NCI-H748 (cell line): ENCODE measurements around the gene AHRR.

Experiments used
- DNase-seq: peaks from one replicate; lab custom pipeline; 2025; ENCODE audit not compliant: unreplicated experiment; lab: John Stamatoyannopoulos, UW

The AHRR gene

DNA sequence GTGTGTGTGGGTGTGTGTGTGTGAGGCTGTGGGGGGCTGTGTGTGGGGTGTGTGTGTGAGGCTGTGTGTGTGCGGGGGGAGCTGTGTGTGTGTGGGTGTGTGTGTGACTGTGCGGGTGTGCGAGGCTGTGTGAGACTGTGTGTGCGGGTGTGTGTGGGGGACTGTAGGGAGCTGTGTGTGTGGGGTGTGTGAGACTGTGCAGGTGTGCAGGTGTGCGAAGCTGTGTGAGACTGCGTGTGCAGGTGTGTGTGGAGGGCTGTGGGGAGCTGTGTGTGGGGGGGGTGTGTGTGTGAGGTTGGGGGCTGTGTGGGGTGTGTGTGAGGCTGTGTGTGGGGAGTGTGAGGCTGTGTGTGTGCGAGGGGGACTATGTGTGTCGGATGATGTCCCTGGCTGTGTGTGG, 23.2 kb downstream of the AHRR start:
- no peak for DNase-seq

DNA sequence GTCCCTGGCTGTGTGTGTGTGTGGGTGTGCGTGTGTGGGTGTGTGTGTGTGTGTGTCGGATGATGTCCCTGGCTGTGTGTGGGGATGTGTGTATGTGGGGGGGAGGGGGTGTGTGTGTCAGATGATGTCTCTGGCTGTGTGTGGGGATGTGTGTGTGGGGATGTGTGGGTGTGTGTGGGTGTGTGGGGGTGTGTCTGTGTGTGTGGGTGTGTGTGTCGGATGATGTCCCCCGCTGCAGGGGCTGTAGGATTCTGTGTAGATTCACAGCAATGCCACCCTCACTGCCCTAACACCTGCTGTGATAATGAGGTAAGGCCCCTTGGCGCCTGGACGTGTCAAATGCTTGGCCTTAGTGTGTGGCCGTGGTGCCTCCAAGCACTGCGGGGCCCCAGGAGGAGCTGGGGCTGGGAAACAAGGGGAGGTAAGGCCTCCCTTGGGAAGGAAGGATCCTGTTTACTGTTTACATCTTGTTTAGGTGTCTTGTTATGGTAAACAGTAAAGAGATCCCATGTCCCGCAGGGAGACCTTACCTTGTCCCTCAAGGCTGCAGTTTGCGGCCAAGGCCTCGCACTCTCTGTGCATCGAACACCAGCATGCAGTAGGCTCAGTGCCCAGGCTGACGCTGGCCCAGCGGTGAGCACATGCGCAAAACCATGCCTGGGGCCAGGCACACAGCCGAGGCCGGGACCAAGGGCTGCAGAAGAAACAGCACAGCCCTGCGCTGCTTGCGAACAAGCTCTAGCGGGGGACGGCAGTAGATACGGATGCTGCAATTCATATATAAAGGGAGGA, 24.1 kb downstream of the AHRR start:
- DNase-seq, result no peak

DNA sequence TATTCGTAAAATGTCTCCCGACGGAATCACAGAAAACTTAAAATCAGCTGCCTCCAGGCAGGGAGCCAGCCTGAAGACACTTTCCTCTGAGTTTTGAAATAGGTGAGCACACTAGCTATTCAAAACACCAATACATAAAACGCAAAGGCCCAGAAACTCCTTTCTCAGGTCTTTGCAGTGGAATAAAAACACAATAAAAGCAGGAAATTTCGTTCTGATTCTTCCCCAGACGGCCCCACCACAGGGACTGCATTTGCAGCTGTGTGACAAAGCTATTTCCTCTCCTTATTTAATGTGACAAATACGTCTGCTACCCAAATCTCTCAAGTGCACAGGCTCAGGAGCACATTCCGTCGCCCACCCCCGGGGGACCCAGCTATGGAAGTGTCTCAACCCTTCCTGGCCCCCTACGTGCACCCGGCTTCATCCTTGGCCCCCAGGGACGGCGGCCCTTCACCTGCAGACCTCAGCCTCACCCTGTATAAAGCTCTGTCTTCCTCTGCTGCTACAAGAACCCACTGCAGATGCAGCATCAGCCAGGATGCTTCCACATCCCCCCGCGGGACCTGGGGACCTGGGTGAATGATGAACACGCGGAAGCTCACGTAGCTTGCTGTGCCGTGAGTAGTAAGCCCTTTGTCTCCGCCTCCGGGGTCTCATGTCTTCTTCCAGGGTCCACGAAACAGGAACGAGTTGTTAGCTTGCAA, 24.9 kb downstream of the AHRR start:
- DNase-seq, result no peak

DNA sequence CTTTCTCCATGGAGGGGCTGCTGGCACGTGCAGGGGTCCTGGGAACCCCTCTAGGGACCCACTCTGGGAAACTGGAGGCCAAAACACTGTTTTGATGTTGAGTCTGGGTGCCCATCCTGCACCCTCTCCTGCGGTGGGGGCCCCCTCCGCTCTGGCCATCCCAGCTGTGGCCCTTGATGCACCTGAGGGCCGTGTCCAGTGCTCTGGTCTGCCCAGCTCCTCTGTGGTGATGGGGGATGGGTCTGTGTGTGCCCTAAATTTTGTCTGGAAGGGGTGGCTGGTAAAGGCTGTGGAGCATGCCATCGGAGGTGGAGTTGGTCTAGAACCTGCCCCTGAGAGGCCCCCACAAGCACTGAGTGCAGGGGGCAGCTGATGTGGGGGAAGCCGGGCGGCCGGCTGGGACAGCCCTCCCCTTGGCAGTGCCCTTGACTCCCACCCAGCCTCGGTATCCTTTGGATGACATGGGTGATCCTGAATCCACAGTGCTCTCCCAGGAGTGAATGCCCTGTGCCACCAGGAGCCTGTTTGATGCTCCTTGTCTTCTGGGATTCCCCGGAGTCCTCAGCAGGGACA, 26.3 kb downstream of the AHRR start:
- no peak for DNase-seq

DNA sequence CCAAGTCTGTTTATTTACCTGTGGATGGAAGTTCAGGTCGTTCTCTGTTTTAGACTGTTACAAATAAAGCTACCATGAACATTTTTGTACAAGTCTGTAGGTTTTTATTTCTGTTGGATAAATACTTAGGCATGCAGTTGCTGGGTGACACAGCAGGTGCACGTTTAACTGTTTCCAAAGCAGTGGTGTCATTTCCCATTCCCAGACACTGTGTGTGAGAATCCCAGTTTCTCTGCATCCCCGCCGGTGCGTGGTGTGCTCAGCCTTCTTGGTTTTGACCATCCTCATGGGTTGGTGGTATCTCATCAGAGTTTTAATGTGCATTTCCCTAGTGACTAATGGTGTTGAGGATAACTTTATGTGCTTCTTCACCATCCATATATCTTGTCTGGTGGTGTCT, 27.2 kb downstream of the AHRR start:
- DNase-seq, result no peak

DNA sequence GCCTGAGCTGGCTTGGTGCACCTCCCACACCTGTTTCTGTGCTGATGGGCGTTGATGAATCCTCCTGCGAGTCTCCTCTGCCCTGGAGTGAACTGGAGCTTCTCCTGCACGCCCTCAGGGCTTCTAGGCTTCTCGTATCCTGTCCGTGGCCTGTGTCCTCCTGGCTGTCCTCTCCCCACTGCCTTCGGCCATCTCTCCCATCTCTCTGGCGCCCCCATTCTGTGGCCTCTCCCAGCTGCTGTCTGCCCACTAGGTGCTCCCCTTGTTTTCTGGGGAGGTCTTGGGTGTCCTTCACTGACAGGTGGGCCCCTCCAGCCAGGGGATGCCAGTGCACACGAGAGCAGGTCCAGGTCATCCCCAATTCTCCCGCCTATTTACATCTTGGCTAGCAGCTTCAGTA, 28.8 kb downstream of the AHRR start:
- peak; percentile 36 for DNase-seq

DNA sequence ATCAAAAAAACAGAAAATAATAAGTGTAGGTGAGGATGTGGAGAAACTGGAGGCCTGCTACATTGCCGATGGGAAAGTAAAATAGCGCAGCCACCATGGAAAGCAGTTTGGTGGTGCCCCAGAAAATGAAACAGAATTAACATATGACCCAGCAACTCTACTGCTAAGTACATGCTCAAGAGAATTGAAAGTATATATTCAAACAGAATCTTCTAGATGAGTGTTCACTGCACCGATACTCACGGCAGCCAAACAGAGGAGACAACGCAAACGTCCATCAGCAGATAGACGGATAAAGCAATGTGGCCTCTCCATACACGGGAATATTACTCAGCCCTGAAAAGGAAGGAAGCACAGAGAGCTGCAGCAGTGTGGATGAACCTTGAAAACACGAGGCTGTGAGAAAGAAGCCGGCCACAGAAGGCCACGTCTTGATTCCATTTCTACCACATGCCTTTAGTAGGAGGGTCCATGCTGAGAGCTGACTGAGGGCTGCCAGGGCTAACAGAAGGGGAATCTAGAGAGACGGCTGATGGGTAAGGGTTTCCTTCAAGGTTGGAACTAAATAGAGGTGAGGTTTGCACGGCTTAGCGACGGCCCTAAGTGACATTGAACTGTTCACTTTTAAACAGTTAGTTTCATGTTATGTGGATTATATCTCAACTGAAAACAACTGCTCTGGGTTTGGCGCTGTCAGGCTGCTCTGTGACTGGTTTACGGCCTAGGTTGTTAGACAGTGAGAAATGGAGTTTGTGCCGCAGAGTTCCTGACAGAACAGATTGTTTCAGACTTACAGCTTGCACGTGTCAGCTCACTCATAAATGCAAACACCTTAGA, 29.8 kb downstream of the AHRR start:
- DNase-seq, result no peak

DNA sequence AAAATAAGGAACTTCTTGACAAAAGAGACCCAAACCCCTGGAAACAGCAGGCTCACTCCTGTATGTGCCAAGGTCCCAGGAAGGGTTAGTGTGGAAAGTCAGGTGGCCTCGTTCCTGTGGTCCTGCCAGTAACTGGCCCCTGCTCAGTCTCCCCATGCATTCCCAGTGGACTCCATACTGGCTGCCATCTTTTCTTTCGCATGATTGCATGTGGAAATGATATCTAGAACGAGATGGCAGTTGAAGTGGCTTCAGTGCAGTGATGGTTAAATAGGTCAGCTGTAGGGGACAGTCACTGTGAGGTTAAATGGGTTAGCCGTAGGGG, 30.4 kb downstream of the AHRR start:
- no peak for DNase-seq

DNA sequence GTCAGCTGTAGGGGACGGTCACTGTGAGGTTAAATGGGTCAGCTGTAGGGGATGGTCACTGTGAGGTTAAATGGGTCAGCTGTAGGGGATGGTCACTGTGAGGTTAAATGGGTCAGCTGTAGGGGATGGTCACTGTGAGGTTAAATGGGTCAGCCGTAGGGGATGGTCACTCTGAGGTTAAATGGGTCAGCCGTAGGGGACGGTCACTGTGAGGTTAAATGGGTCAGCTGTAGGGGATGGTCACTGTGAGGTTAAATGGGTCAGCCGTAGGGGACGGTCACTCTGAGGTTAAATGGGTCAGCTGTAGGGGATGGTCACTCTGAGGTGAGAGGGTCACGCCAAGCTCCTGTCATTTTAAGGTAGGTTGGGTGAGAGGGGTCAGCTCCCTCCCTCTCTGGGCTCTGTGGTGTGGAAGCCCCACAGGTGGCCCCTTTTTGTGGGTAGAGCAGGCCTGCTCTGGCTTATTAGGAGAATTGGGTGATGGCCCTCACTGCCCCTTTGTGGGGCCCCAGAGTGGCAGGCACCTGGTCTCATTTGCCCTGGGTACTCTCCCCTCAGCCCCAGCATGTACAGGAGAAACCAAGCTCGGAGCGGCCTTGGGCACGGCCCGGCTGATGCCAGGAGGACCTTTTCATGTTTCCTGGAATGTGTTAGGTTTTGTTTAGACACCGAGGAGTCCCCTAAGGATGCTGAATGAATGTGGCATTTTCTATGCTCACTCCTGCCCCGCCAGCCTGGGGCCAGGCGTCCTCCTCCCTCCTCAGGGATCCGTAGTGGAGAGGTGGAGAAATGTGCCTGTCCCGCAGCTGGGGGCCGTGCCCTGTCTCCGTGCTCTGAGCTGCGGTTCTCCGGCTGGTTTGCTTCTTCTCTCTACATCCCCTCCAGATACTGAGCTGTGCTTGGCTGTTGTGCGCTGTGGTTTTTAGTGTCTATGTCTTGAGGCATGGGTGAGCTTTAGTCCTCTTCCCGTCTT, 31.4 kb downstream of the AHRR start:
- no peak for DNase-seq

DNA sequence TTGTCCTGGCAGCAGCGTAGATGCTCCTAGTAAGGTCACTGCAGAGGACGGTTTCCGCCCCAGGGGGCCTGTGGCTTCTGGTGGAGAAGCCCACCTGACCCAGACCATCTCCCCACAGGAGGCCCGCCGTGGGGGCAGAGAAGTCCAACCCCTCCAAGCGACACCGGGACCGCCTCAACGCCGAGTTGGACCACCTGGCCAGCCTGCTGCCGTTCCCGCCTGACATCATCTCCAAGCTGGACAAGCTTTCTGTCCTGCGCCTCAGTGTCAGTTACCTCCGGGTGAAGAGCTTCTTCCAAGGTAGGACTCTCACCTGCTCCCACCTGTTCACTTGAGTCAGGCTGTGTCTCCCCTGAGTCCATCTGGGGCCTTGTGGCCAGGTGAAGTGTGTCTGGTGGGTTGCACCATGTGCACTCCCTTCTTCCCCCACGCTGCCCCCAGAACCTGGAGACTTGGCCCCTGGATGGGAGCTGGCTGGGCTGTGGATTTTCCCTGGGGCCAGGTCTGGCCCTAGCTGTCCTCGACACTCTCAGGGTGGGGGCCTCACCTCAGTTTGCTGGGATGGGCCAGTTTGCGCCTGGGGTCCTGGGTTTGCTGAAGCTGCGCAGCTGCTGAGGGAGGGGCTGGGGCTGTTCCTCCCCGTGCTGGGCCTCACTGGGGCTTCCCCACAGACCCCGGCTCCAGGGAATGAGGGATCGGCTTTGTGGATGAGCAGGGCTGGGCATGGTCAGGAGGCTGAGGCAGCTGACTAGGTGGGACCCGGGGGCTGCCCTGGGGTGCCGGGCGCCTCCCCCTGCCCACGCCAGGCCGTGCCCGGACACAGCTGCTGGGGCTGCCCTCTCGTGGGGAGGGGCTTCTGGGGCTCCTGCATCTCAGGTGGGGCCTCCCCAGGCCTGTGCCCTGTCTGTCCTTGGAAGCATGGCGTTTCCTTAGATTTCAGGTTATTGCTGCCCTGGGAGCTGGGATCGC, 32.4 kb downstream of the AHRR start:
- no peak for DNase-seq

DNA sequence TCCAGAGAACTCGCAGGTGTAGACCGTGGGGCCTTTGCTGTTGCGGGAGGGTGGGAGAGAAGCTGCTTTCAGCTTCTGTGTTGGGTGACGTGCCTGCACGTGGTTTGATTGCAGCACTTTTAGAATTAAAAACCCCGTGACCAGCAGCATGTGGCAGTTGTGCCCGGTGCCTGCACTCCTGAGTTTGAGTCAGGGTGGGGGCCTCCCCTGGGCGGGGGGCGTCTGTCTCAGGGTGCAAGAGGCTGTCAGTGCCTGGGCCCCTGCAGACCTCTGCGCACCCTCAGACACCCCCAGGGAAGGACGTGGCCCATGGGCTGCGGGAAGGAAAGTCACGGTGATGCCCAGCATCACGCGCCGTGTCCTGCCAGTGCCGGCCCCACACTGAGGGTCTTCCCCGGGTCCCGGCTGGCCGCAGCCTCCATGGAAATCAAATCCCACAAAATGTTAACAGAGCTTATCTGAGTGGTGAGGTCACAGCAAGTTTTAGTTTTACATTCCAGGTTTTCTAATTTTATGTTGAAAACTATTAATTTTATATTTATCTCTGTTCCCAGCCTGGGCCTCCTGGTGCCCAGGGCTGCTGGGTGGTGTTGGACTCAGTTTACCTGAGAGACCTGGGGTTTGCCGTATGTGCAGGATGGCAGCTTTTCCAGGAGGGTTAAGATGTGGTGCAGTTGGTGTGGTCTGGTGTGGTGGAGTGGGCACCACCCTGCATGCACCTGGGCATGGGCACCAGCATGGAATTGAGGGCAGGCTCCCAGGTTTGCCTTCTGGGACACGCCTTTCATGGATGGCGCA, 33.3 kb downstream of the AHRR start:
- no peak for DNase-seq

DNA sequence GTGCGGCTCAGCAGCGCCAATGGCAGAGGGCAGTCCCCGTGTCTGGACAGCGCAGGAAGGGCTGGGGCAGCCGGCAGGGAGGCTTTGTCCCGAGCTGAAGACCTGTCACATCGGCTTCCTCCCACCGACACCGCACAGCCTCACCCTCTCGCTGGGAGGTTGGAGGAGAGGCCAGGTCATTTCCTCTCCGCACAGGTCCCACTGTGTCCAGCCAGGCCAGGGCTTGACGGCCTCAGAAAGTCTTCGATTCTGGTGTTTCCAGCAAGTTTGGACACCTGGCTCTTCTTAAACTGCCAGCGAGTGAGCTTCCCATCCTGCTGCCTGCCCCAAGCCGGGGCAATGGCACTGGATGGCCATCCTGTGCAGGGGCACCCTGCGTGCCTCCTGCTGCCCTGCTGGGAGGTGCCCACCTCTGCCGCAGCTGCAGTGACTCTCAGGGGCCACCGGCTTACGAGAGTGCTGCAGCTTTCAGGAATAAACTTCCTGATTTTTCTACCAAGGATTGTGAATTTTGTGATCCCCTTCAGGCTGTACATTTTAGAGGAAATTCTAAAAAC, 33.9 kb downstream of the AHRR start:
- DNase-seq, result no peak

DNA sequence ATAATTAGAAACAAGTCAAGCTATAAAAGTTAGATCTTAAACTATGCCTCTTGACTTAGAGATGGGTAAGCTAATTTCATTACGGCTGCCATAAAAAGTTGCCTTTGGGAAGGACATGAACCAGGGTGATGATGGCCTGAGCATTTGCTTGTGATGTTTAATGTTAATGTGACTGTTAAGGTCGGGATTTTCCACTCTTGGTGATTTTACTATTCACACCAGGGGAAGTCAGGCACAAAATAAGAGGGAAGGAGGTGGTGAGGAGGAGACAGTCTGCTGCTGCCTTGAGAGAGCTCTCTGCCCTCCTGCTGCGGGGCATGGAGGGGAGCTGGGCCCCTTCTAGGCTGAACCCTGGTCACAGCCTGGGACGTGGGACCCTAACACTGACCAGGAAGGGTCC, 34.4 kb downstream of the AHRR start:
- no peak for DNase-seq

DNA sequence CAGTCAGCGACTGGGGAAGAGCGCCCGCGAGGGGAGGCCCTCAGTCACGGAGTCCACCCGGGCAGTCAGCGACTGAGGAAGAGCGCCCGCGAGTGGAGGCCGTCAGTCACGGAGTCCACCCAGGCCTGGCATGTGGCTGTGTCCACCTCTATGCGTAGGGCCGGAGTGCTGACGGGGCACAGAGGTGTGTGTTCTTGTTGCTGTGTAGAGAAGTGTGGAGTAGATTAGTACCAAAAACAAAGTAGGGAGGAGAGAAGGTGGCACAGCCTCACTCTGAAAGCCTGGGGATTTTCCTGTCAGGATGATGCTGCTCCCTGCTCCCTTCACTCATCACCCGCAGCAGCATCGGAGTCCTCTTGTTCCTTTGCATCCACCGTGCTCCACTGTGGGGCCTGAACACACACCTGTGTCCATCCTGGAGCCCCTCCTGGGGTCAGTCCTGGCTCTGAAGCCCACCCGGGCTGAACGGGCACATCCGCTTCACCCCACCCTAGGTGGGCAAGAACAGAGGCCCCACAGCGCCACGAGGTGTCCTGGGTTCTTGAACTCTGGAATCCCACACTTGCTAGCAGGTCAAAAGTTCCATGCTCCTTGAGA, 37.9 kb downstream of the AHRR start:
- no peak for DNase-seq

DNA sequence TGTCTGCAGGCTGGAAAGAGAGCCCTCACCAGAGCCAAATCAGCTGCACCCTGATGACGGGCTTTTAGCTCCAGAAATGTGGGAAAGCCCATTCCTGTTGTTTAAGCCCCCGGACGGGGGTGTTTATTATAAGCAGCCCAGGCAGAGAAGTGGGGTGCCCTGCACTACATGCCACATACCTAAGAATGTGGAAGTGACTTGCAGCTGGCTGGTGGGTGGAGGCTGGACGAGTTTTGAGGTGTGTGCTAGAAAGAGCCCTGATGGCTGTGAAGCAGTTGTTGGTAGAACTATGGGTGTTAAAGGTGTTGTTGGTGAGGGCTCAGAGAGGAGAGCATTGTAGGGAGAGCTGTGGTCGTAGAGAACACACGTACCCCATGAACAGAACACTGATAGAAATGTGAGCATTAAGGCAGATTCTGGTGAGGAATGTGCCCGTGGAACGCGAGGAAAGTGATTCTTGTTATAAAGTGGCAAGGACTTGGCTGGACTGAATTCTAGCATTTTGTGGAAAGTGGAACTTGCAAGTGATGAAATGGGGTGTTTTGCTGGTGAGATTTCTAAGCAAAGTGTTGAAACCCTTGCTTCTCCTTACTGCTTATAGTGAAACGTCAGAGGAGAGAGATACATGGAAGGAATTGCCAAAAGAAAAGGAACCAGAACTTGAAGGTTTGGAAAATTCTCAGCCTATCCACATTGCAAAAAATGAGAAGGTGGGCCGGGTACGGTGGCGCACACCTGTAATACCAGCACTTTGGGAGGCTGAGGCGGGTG, 38.9 kb downstream of the AHRR start:
- DNase-seq, result no peak

DNA sequence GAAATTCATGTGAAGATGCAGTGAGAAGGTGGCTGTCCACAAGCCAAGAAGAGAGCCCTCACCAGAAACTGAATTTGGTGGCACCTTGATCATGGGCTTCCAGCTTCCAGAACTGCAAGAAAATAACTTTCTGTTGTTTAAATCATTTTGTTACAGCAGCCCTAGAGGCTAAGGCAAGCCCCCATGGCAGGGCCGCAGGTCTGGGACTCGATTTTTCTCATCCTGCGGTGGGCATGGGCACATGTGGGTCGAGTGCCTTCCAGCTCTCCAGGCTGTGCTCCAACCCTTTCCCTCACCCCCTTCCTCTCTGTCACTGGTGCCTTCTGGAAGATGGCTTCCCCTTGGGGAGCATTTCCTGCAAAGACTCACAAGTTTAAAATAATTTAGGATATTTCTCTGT, 40.7 kb downstream of the AHRR start:
- no peak for DNase-seq
